GM12873 (cell line): ENCODE data around the gene PLSCR3.

ENCODE experiments used
- TF ChIP-seq, protein P1 (sequence below): IDR thresholded peaks from 2 replicates; pipeline ENCODE4 v1.5.1; 2012; ENCODE audit warnings: low read depth, mild to moderate bottlenecking, moderate library complexity, low read length, control low read depth; ENCODE audit not compliant: insufficient read depth; ENCODE audit errors: missing control alignments

Gene PLSCR3

GRCh38 chr17:7370853-7371252, 23.5 kb downstream of the PLSCR3 start:
- TF ChIP-seq, protein P1, sequence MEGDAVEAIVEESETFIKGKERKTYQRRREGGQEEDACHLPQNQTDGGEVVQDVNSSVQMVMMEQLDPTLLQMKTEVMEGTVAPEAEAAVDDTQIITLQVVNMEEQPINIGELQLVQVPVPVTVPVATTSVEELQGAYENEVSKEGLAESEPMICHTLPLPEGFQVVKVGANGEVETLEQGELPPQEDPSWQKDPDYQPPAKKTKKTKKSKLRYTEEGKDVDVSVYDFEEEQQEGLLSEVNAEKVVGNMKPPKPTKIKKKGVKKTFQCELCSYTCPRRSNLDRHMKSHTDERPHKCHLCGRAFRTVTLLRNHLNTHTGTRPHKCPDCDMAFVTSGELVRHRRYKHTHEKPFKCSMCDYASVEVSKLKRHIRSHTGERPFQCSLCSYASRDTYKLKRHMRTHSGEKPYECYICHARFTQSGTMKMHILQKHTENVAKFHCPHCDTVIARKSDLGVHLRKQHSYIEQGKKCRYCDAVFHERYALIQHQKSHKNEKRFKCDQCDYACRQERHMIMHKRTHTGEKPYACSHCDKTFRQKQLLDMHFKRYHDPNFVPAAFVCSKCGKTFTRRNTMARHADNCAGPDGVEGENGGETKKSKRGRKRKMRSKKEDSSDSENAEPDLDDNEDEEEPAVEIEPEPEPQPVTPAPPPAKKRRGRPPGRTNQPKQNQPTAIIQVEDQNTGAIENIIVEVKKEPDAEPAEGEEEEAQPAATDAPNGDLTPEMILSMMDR: no peak

- TF ChIP-seq, protein P1: no peak
Measured at GRCh38 chr17:7369825-7370224, 24.5 kb downstream of the PLSCR3 start.

GRCh38 chr17:7367918-7368598, 26.3 kb downstream of the PLSCR3 start:
- TF ChIP-seq, protein P1: no peak

DNA sequence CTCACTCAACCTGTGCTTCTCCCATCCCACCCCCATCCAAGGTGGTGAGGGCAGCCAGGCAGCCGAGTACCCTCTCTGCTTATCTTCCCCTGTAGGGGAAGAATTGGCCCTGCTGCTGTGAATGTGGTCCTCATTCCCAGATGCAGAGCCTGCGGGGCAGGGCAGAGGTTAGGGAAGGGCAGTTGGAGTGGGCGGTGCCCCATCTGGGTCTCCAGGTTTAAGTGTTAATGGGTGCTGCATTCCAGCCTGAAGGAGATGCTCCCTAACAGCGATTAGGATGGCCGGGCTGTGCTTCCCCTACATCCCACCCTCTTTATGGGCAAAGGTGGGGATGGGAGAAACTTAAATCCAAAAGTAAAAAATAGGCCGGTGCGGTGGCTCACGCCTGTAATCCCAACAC, 27.2 kb downstream of the PLSCR3 start:
- TF ChIP-seq, protein P1: no peak

- TF ChIP-seq, protein P1: no peak
Measured at GRCh38 chr17:7363311-7363710, 31.0 kb downstream of the PLSCR3 start.

DNA sequence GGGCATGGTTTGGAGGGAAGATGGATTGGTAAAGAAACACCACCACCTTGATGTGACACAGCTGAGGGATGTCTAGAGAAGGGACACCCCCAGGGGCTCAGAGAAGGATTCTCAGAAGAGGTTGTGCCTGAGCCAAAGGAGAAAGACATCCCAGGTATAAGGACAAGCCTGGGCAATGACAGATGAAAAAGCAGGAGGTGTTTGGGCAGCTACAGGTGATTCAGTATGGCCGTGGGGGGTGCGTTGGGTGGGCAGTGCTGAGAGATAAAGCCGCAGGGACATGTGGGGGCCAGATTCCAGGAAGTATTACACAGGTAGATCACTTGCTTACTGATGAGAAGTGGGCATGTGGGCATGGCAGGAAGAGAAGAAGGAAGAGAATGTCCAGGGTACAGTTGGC, 32.4 kb downstream of the PLSCR3 start:
- TF ChIP-seq, protein P1: no peak

DNA sequence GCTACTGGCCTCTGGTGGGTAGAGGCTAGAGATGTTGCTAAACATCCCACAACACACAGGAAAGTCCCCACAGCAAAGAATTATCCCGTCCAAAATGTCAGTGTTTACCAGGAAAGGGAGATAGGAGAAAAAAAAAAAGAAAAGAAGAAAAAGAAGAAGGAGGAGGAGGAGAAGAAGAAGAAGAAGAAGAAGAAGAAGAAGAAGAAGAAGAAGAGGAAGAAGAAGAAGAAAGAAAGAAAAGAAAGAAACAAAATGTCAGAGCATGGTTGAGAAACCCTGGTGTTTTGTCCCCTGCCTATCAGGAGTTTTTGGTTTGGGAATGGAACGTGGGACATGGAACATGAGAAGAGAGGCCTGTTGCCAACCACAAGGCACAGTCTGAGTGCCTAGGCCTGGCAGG, 36.9 kb downstream of the PLSCR3 start:
- TF ChIP-seq, protein P1: no peak
